Measurements from ENCODE around the gene RLIM.

RLIM gene

GRCh38 chrX:74546984-74547383 lies 67.4 kb downstream of the RLIM start:
- Histone ChIP-seq H3K4me1 (peaks cover 0 to 4% (median 0%) of the 10 kb centered on the region in 10 experiments; a peak in 1 of 20 replicates), H3K27me3 (peaks cover 12 to 57% (median 39%) of the 10 kb centered on the region in 11 experiments; a peak in 21 of 22 replicates), H3K4me3 (no peak overlapping the region), H3K36me3 (no peaks in the 10 kb centered on the region), H3K4me2 (no peak overlapping the region), H3K9me3 (replicated peaks in 1 of 11) (peaks cover 0 to 14% (median 7%) of the 10 kb centered on the region in 11 experiments; a peak in 4 of 22 replicates), H4K20me1 (no peaks in the 10 kb centered on the region; a peak in 1 of 22 replicates), H3K27ac (no peak overlapping the region), H3K9ac (no peak overlapping the region)
- no peak for TF ChIP-seq Cebpa-rat (IDR thresholded peaks at IDR 0.05)

- no peak overlapping the region for H3K4me3 ChIP-seq
- peaks cover 0 to 4% (median 0%) of the 10 kb centered on the region in 10 experiments; a peak in 1 of 20 replicates for H3K4me1 ChIP-seq
- TF ChIP-seq Cebpa-rat (IDR thresholded peaks at IDR 0.05): no peak
- no peak overlapping the region for H3K4me2 ChIP-seq
- H3K36me3 ChIP-seq: no peaks in the 10 kb centered on the region
- no peak overlapping the region for H3K27ac ChIP-seq
- H4K20me1 ChIP-seq: no peaks in the 10 kb centered on the region; a peak in 1 of 22 replicates
- peaks cover 18 to 63% (median 43%) of the 10 kb centered on the region in 11 experiments for H3K27me3 ChIP-seq
- H3K9ac ChIP-seq: no peak overlapping the region
- H3K9me3 ChIP-seq (replicated peaks in 1 of 11): peaks cover 0 to 14% (median 7%) of the 10 kb centered on the region in 11 experiments; a peak in 4 of 22 replicates
These were observed 68.4 kb downstream of the RLIM start for GRCh38 chrX:74545880-74546523.

- no peaks in the 10 kb centered on the region; a peak in 1 of 22 replicates for H4K20me1 ChIP-seq
- peaks cover 0 to 9% (median 0%) of the 10 kb centered on the region in 11 experiments; a peak in 2 of 22 replicates for H3K9me3 ChIP-seq (replicated peaks in 1 of 11)
- peaks cover 14 to 34% (median 20%) of the 10 kb centered on the region in 10 experiments for H3K4me1 ChIP-seq
- H3K27me3 ChIP-seq: peaks cover 60 to 99% (median 89%) of the 10 kb centered on the region in 11 experiments
- no peak overlapping the region for H3K9ac ChIP-seq
- no peaks in the 10 kb centered on the region for H3K36me3 ChIP-seq
- TF ChIP-seq Cebpa-rat (IDR thresholded peaks at IDR 0.05): no peak
- H3K27ac ChIP-seq: no peak overlapping the region
- no peak overlapping the region for H3K4me2 ChIP-seq
- H3K4me3 ChIP-seq: no peak overlapping the region
These were observed 73.7 kb downstream of the RLIM start for GRCh38 chrX:74540635-74541249.

GRCh38 chrX:74536832-74537371 lies 77.5 kb downstream of the RLIM start:
- Histone ChIP-seq H3K4me1 (peaks cover 21 to 43% (median 30%) of the 10 kb centered on the region in 10 experiments), H3K4me3 (peak overlapping the region; percentile 51 to 72 (median 63)), H3K27me3 (peaks cover 81 to 100% (median 98%) of the 10 kb centered on the region in 11 experiments), H3K4me2 (peak overlapping the region; percentile 72 to 86 (median 81)), H4K20me1 (no peaks in the 10 kb centered on the region; a peak in 1 of 22 replicates), H3K27ac (peak overlapping the region; percentile 51 to 89 (median 85); a peak in 21 of 22 replicates), H3K36me3 (no peaks in the 10 kb centered on the region), H3K9me3 (replicated peaks in 1 of 11) (peaks cover 0 to 9% (median 0%) of the 10 kb centered on the region in 11 experiments; a peak in 2 of 22 replicates), H3K9ac (peak overlapping the region; percentile 59 to 85 (median 82))
- no peak for TF ChIP-seq Cebpa-rat (IDR thresholded peaks at IDR 0.05)

- peak overlapping the region; percentile 59 to 85 (median 82) for H3K9ac ChIP-seq
- H3K9me3 ChIP-seq (replicated peaks in 1 of 11): peaks cover 0 to 9% (median 0%) of the 10 kb centered on the region in 11 experiments; a peak in 2 of 22 replicates
- H4K20me1 ChIP-seq: no peaks in the 10 kb centered on the region; a peak in 2 of 22 replicates
- peaks cover 21 to 43% (median 30%) of the 10 kb centered on the region in 10 experiments for H3K4me1 ChIP-seq
- peaks cover 81 to 100% (median 98%) of the 10 kb centered on the region in 11 experiments for H3K27me3 ChIP-seq
- peak overlapping the region; percentile 51 to 72 (median 63) for H3K4me3 ChIP-seq
- no peak for TF ChIP-seq Cebpa-rat (IDR thresholded peaks at IDR 0.05)
- peak overlapping the region; percentile 72 to 86 (median 81) for H3K4me2 ChIP-seq
- H3K36me3 ChIP-seq: peaks cover 0 to 4% (median 0%) of the 10 kb centered on the region in 11 experiments; a peak in 1 of 22 replicates
- peak overlapping the region; percentile 51 to 89 (median 85); a peak in 21 of 22 replicates for H3K27ac ChIP-seq
These were observed 78.1 kb downstream of the RLIM start for GRCh38 chrX:74536152-74536831.

- Histone ChIP-seq H3K36me3 (peaks cover 0 to 6% (median 0%) of the 10 kb centered on the region in 11 experiments; a peak in 1 of 22 replicates), H3K4me3 (peak overlapping the region; percentile 51 to 72 (median 63)), H3K9me3 (replicated peaks in 1 of 11) (peaks cover 0 to 9% (median 0%) of the 10 kb centered on the region in 11 experiments; a peak in 2 of 22 replicates), H3K4me1 (peaks cover 21 to 43% (median 30%) of the 10 kb centered on the region in 10 experiments), H3K27ac (peak overlapping the region in 10 of 11 experiments; percentile 75 to 89 (median 86); a peak in 20 of 22 replicates), H3K27me3 (peaks cover 80 to 100% (median 98%) of the 10 kb centered on the region in 11 experiments), H4K20me1 (no peaks in the 10 kb centered on the region; a peak in 2 of 22 replicates), H3K4me2 (peak overlapping the region; percentile 72 to 86 (median 81)), H3K9ac (peak overlapping the region; percentile 59 to 85 (median 82))
- TF ChIP-seq Cebpa-rat (IDR thresholded peaks at IDR 0.05): no peak
These were observed 78.8 kb downstream of the RLIM start for GRCh38 chrX:74535408-74536151.

Data from BLaER1 treated with 17β-estradiol and CSF1 and Interleukin-3, amounts not matched to agents 10 nM and 100 nM (cell line).